ENCODE measurements around the gene NCKAP5. TPM values are rescaled to one million over a fixed set of nuclear protein-coding genes. Genes with fewer than 3 reads are reported as not detected.

NCKAP5 gene
- total and polyA plus RNA-seq, 8 donors: 4.0 to 22.1 (median 14.4) TPM

DNA sequence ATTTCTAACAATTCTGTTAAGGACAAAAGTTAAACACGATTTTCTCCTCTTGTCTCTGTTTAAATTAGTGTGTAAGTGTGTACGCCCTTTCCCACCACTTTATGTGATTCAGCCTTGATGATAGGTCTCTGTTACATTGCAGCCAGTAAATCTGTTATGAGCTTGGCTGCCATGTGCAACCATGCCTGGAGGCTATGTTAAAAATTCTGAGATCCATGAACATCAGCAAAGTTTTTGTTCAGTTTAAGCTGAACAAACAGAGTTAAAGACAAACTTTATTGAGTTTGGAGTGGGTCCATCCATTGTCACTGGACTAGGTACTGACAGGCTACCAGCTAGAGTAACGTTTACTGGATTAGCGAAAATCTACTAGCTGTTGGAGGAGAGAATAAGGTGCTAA lies 110.4 kb downstream of the NCKAP5 start:
- no peaks in the 10 kb centered on the region for H3K36me3 ChIP-seq
- intact Hi-C loops (cut with DNase I): no loop called here
- no peak overlapping the region for H3K27ac ChIP-seq
- ATAC-seq (no peak), DNase-seq (no peak)
- no peaks in the 10 kb centered on the region for H3K27me3 ChIP-seq
- no peaks in the 10 kb centered on the region for H3K9me3 ChIP-seq
- TF ChIP-seq, protein P1, sequence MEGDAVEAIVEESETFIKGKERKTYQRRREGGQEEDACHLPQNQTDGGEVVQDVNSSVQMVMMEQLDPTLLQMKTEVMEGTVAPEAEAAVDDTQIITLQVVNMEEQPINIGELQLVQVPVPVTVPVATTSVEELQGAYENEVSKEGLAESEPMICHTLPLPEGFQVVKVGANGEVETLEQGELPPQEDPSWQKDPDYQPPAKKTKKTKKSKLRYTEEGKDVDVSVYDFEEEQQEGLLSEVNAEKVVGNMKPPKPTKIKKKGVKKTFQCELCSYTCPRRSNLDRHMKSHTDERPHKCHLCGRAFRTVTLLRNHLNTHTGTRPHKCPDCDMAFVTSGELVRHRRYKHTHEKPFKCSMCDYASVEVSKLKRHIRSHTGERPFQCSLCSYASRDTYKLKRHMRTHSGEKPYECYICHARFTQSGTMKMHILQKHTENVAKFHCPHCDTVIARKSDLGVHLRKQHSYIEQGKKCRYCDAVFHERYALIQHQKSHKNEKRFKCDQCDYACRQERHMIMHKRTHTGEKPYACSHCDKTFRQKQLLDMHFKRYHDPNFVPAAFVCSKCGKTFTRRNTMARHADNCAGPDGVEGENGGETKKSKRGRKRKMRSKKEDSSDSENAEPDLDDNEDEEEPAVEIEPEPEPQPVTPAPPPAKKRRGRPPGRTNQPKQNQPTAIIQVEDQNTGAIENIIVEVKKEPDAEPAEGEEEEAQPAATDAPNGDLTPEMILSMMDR (IDR thresholded peaks at IDR 0.05): no peak
- H3K4me3 ChIP-seq: no peak overlapping the region
- no peaks in the 10 kb centered on the region for H3K4me1 ChIP-seq

DNA sequence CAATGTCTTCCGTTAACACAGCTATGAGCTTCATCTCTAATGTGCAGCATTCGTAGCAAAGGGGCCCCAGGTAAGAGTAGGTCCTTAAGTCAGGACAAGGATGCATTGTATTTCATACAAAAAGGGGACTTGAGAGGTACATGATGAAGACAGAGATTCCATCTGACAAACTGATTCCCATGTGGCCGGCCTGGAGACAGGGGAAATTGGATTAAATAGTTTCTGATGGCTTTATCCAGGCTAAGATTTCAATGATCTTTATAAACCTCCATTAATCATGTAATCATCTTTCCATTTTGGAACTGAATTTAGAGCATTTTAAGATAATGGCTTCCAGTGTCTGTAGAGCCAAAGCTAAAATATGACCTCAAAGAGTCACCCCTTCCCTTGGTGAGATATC lies 111.3 kb downstream of the NCKAP5 start:
- TF ChIP-seq, protein P1 (IDR thresholded peaks at IDR 0.05): no peak
- ATAC-seq: no peak
- H3K9me3 ChIP-seq: no peaks in the 10 kb centered on the region
- no peaks in the 10 kb centered on the region for H3K4me1 ChIP-seq
- H3K27me3 ChIP-seq: no peaks in the 10 kb centered on the region
- H3K4me3 ChIP-seq: no peak overlapping the region
- no peak overlapping the region for H3K27ac ChIP-seq
- no peaks in the 10 kb centered on the region for H3K36me3 ChIP-seq
- no peak for DNase-seq
- intact Hi-C loops (cut with DNase I): no loop called here

DNA sequence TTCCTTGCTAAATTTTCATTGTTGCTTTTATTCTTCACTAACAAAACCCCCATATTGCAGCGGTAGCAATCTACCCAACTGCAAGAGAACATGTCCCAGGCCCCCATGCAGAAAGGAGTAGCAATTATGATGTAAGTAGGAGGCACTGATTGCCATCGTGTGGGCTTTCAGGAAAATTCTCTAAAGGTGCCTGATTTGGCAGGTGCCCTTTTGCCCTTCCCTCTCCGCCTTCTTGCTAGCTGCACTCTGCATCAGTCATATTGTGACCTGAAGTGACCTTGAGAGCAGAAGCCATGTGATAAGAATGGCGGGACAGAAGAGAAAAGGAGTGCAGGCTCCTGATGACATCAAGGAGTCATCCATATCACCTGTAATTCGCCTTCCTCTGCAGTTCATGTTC lies 112.1 kb downstream of the NCKAP5 start:
- H3K9me3 ChIP-seq: no peaks in the 10 kb centered on the region
- no peaks in the 10 kb centered on the region for H3K36me3 ChIP-seq
- no peak for DNase-seq
- H3K27ac ChIP-seq: no peak overlapping the region
- intact Hi-C loops (cut with DNase I): no loop called here
- TF ChIP-seq, protein P1 (IDR thresholded peaks at IDR 0.05): no peak
- no peak overlapping the region for H3K4me3 ChIP-seq
- no peaks in the 10 kb centered on the region for H3K4me1 ChIP-seq
- no peaks in the 10 kb centered on the region for H3K27me3 ChIP-seq
- no peak for ATAC-seq

DNA sequence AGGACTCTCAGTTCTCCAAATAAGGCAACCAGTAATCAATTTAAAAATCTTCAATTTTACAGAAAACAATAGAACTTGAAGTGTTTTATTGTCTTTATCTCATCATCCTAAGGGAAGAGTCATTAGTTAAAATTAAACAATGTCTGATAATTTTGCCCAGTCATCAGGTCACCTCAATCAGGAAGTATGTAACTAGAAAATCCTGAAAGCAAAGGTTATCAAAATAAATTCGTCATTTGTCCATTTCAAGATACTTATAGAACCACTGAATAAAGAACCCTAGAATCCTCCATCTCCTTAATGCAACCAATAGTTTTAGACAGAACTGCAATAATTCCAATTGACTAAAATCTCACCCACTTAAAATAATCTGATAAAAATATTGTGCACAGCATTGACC lies 115.2 kb downstream of the NCKAP5 start:
- H3K9me3 ChIP-seq: no peaks in the 10 kb centered on the region
- ATAC-seq (no peak), DNase-seq (no peak)
- no peaks in the 10 kb centered on the region for H3K36me3 ChIP-seq
- H3K4me3 ChIP-seq: no peak overlapping the region
- H3K27ac ChIP-seq: no peak overlapping the region
- intact Hi-C loops (cut with DNase I): no loop called here
- no peaks in the 10 kb centered on the region for H3K4me1 ChIP-seq
- TF ChIP-seq, protein P1 (IDR thresholded peaks at IDR 0.05): no peak
- no peaks in the 10 kb centered on the region for H3K27me3 ChIP-seq

DNA sequence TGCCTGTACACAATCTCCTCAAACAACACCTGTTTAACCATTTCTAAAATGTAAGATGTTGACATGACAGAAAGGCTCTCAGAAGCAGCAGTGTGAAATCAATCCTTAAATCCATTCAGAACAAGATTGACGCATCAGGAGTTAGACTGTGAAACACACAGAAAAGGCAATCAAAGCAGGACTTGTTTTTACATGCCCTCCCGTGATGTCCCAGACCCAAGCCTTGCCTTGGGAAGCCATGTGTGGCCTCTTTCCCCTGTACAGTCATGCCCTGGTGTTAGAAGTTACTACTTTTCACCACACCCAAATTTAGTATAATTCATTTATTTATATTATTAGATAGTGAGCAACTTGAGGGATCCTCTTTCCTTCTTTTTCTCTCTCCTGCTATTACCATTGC lies 115.7 kb downstream of the NCKAP5 start:
- DNase-seq (no peak), ATAC-seq (no peak)
- Histone ChIP-seq H3K4me3 (no peak overlapping the region), H3K36me3 (no peaks in the 10 kb centered on the region), H3K27me3 (no peaks in the 10 kb centered on the region), H3K9me3 (no peaks in the 10 kb centered on the region), H3K27ac (no peak overlapping the region), H3K4me1 (no peaks in the 10 kb centered on the region)
- intact Hi-C loops (cut with DNase I): no loop called here
- TF ChIP-seq, protein P1 (IDR thresholded peaks at IDR 0.05): no peak
